Measurements from ENCODE around the gene HEATR5A. TPM values are rescaled to one million over a fixed set of nuclear protein-coding genes. Genes with fewer than 3 reads are reported as not detected.

HEATR5A gene
- total RNA-seq, 1 experiment from 2014 or later = 23.1 TPM

- no peaks in the 10 kb centered on the region for H3K27me3 Mint-ChIP-seq (ENCODE audit: insufficient read depth, unreplicated experiment)
- no peaks in the 10 kb centered on the region for H3K4me1 Mint-ChIP-seq (ENCODE audit: insufficient read depth, unreplicated experiment)
- BruUV-seq (replicated peaks) = no TSS peak
- H3K9me3 Mint-ChIP-seq (ENCODE audit: unreplicated experiment) = no peaks in the 10 kb centered on the region
- no peak for DNase-seq (ENCODE audit: unreplicated experiment)
- H3K27ac Mint-ChIP-seq (ENCODE audit: low read depth, unreplicated experiment) = no peak overlapping the region
- TF ChIP-seq CTCF (IDR thresholded peaks at IDR 0.05; ENCODE audit: unreplicated experiment) = no peak
- ChIA-PET CTCF (no interaction called here), POLR2A (no interaction called here)
- no peak overlapping the region for H3K4me3 Mint-ChIP-seq (ENCODE audit: unreplicated experiment)
- intact Hi-C loops (cut with micrococcal nuclease) = no loop called here
- H3K36me3 Mint-ChIP-seq (ENCODE audit: insufficient read depth, unreplicated experiment) = peaks cover 25% of the 10 kb centered on the region
These were observed 113.2 kb downstream of the HEATR5A start for GRCh38 chr14:31307198-31307597.

GRCh38 chr14:31303654-31304053 lies 116.7 kb downstream of the HEATR5A start:
- TF ChIP-seq CTCF (IDR thresholded peaks at IDR 0.05; ENCODE audit: unreplicated experiment) = no peak
- H3K27ac Mint-ChIP-seq (ENCODE audit: low read depth, unreplicated experiment) = no peak overlapping the region

GRCh38 chr14:31300883-31301282 lies 119.5 kb downstream of the HEATR5A start:
- no peak overlapping the region for H3K27ac Mint-ChIP-seq (ENCODE audit: low read depth, unreplicated experiment)
- CTCF ChIA-PET = no interaction called here
- intact Hi-C loops (cut with micrococcal nuclease) = no loop called here

More at GRCh38 chr14:31303654-31304053, 116.7 kb downstream of the HEATR5A start:
- Mint-ChIP-seq H3K36me3 (ENCODE audit: insufficient read depth, unreplicated experiment) (peaks cover 30% of the 10 kb centered on the region), H3K4me1 (ENCODE audit: insufficient read depth, unreplicated experiment) (no peaks in the 10 kb centered on the region), H3K9me3 (ENCODE audit: unreplicated experiment) (no peaks in the 10 kb centered on the region), H3K4me3 (ENCODE audit: unreplicated experiment) (no peak overlapping the region), H3K27me3 (ENCODE audit: insufficient read depth, unreplicated experiment) (no peaks in the 10 kb centered on the region)
- POLR2A ChIA-PET = interaction anchor here (1.4 kb wide), 1 partner anchor 97 kb away, joined by 3 read pairs; no protein-coding TSS in a partner anchor
- no TSS peak for BruUV-seq (replicated peaks)
- no peak for DNase-seq (ENCODE audit: unreplicated experiment)
- CTCF ChIA-PET = no interaction called here
- intact Hi-C loops (cut with micrococcal nuclease) = no loop called here

GRCh38 chr14:31300296-31300695 lies 120.1 kb downstream of the HEATR5A start:
- Mint-ChIP-seq H3K4me1 (ENCODE audit: insufficient read depth, unreplicated experiment) (peaks cover 6% of the 10 kb centered on the region), H3K27ac (ENCODE audit: low read depth, unreplicated experiment) (no peak overlapping the region), H3K27me3 (ENCODE audit: insufficient read depth, unreplicated experiment) (no peaks in the 10 kb centered on the region), H3K9me3 (ENCODE audit: unreplicated experiment) (no peaks in the 10 kb centered on the region), H3K36me3 (ENCODE audit: insufficient read depth, unreplicated experiment) (peaks cover 25% of the 10 kb centered on the region), H3K4me3 (ENCODE audit: unreplicated experiment) (no peak overlapping the region)
- intact Hi-C loops (cut with micrococcal nuclease) = no loop called here
- POLR2A ChIA-PET = interaction anchor here (0.6 to 0.8 kb wide), 3 partner anchors 37 to 298 kb away, joined by 3 read pairs; no protein-coding TSS in a partner anchor
- BruUV-seq (replicated peaks) = no TSS peak
- TF ChIP-seq CTCF (IDR thresholded peaks at IDR 0.05; ENCODE audit: unreplicated experiment) = no peak
- CTCF ChIA-PET = no interaction called here
- DNase-seq (ENCODE audit: unreplicated experiment) = no peak

More at GRCh38 chr14:31300883-31301282, 119.5 kb downstream of the HEATR5A start:
- Mint-ChIP-seq H3K27me3 (ENCODE audit: insufficient read depth, unreplicated experiment) (no peaks in the 10 kb centered on the region), H3K36me3 (ENCODE audit: insufficient read depth, unreplicated experiment) (peaks cover 25% of the 10 kb centered on the region), H3K9me3 (ENCODE audit: unreplicated experiment) (no peaks in the 10 kb centered on the region), H3K4me3 (ENCODE audit: unreplicated experiment) (no peak overlapping the region), H3K4me1 (ENCODE audit: insufficient read depth, unreplicated experiment) (peaks cover 6% of the 10 kb centered on the region)
- POLR2A ChIA-PET = interaction anchor here (0.7 kb wide), 1 partner anchor 37 kb away, joined by 3 read pairs; no protein-coding TSS in a partner anchor
- no peak for TF ChIP-seq CTCF (IDR thresholded peaks at IDR 0.05; ENCODE audit: unreplicated experiment)
- BruUV-seq (replicated peaks) = no TSS peak
- no peak for DNase-seq (ENCODE audit: unreplicated experiment)
